HG02970 (cell line): ENCODE data around the gene FNBP1.
"Not testable (repeated sequence)": the region's sequence is repeated elsewhere in the genome, so short reads cannot be mapped to it uniquely, and the experiment has no call there.

Experiments
- ATAC-seq: cut with Tn5 transposase; IDR thresholded peaks from one replicate; pipeline ENCODE4 v1.9.1; 2021; ENCODE audit warnings: mild to moderate bottlenecking, moderate library complexity, moderate number of reproducible peaks; ENCODE audit not compliant: unreplicated experiment, low FRiP score

The FNBP1 gene

GRCh38 chr9:129962889-129963703, 79.9 kb downstream of the FNBP1 start:
- no peak for ATAC-seq

GRCh38 chr9:129962451-129962864, 80.5 kb downstream of the FNBP1 start:
- ATAC-seq: no peak

GRCh38 chr9:129958796-129959195, 84.2 kb downstream of the FNBP1 start:
- no peak for ATAC-seq

GRCh38 chr9:129954868-129955550, 88.0 kb downstream of the FNBP1 start:
- no peak for ATAC-seq

GRCh38 chr9:129953736-129954135, 89.3 kb downstream of the FNBP1 start:
- no peak for ATAC-seq

GRCh38 chr9:129952337-129952736, 90.7 kb downstream of the FNBP1 start:
- no peak for ATAC-seq

- ATAC-seq: no peak
Observed at GRCh38 chr9:129949821-129950220, 93.2 kb downstream of the FNBP1 start.

- not testable (repeated sequence) for ATAC-seq
Observed at GRCh38 chr9:129948626-129949025, 94.4 kb downstream of the FNBP1 start.

- ATAC-seq: no peak
Observed at GRCh38 chr9:129946246-129946995, 96.6 kb downstream of the FNBP1 start.

GRCh38 chr9:129945314-129945713, 97.7 kb downstream of the FNBP1 start:
- no peak for ATAC-seq

- no peak for ATAC-seq
Observed at GRCh38 chr9:129944506-129945116, 98.4 kb downstream of the FNBP1 start.

- no peak for ATAC-seq
Observed at GRCh38 chr9:129939431-129939830, 103.6 kb downstream of the FNBP1 start.

GRCh38 chr9:129938291-129938979, 104.6 kb downstream of the FNBP1 start:
- ATAC-seq: no peak

GRCh38 chr9:129937879-129938278, 105.1 kb downstream of the FNBP1 start:
- not testable (repeated sequence) for ATAC-seq

- no peak for ATAC-seq
Observed at GRCh38 chr9:129936222-129936621, 106.8 kb downstream of the FNBP1 start.

GRCh38 chr9:129934780-129935179, 108.2 kb downstream of the FNBP1 start:
- no peak for ATAC-seq

- no peak for ATAC-seq
Observed at GRCh38 chr9:129934041-129934591, 108.9 kb downstream of the FNBP1 start.

GRCh38 chr9:129933185-129934040, 109.6 kb downstream of the FNBP1 start:
- ATAC-seq: no peak
